B cell (primary cell): ENCODE data around the gene ZIC4. TPM values are rescaled to one million over a fixed set of nuclear protein-coding genes. Genes with fewer than 3 reads are reported as not detected.

Experiments used
- ATAC-seq: fragments of 200-7000 bp; cut with Tn5 transposase; one replicate; pipeline ENCODE4 v1.10.0; 2021; ENCODE audit warnings: low read depth, mild to moderate bottlenecking, moderate number of reproducible peaks, moderate library complexity
- CTCF ChIA-PET: fragments of 350-600 bp; sonication (Branson Sonifier 250); formaldehyde crosslinking; loops from one replicate; lab custom pipeline; 2021; ENCODE audit warnings: antibody characterized with exemption, inconsistent platforms; lab: Charles Lee
- POLR2A ChIA-PET: fragments of 350-600 bp; sonication (Branson Sonifier 250); formaldehyde crosslinking; loops from one replicate; lab custom pipeline; 2021; ENCODE audit warnings: antibody characterized with exemption; lab: Charles Lee
- DNase-seq: peaks from one replicate; pipeline ENCODE4 v3.0.0; 2013
- H2AFZ ChIP-seq: 2 replicates; pipeline ENCODE4 v1.6.1; 2012; ENCODE audit warnings: mild to moderate bottlenecking, low read depth, low read length; ENCODE audit not compliant: insufficient read depth, poor library complexity, severe bottlenecking
- H3K27ac ChIP-seq, 2 donors: 1 replicate in 1 of 2; 2 replicates in 1 of 2; pipeline ENCODE4 v1.5.1; 2012 to 2013; ENCODE audit warnings: low read length in 2 of 2, mild to moderate bottlenecking in 2 of 2, moderate library complexity in 1 of 2
- H3K27me3 ChIP-seq, 4 experiments: fragments of 200-600 bp in 1 of 4; sonication (generic) in 1 of 4; replicated peaks in 1 of 4; 1 replicate in 2 of 4; 2 replicates in 2 of 4; pipeline versions ENCODE4 v1.6.1 to v1.7.0; 2013 to 2016; ENCODE audit warnings: low read length in 3 of 4, mild to moderate bottlenecking in 2 of 4, mixed read lengths in 1 of 4, moderate library complexity in 1 of 4; ENCODE audit not compliant: insufficient read depth in 4 of 4, control insufficient read depth in 3 of 4; ENCODE audit errors: control extremely low read depth in 1 of 4
- H3K36me3 ChIP-seq, 2 experiments: replicated peaks in 1 of 2; 1 replicate in 1 of 2; 2 replicates in 1 of 2; pipeline versions ENCODE4 v1.6.1 to v1.7.1; 2013; ENCODE audit warnings: low read length in 1 of 2; ENCODE audit not compliant: insufficient read depth in 2 of 2, control insufficient read depth in 1 of 2; ENCODE audit errors: control extremely low read depth in 1 of 2, extremely low read depth in 1 of 2
- H3K4me1 ChIP-seq, 2 donors: fragments of 200-600 bp in 1 of 2; sonication (generic) in 1 of 2; 1 replicate in 1 of 2; 2 replicates in 1 of 2; pipeline versions ENCODE4 v1.5.1 to v1.6.1; 2013 to 2017; ENCODE audit warnings: low read length in 2 of 2; ENCODE audit not compliant: control insufficient read depth in 2 of 2, insufficient read depth in 2 of 2
- H3K4me2 ChIP-seq: replicated peaks from 2 replicates; pipeline ENCODE3; 2012; ENCODE audit warnings: mild to moderate bottlenecking, low read depth, low read length; ENCODE audit not compliant: poor library complexity, severe bottlenecking
- H3K4me3 ChIP-seq, 5 experiments: fragments of 200-600 bp in 1 of 5; sonication (generic) in 1 of 5; 1 replicate in 3 of 5; 2 replicates in 2 of 5; pipeline versions ENCODE4 v1.5.1 to v1.7.0; 2011 to 2016; ENCODE audit warnings: low read length in 4 of 5, mild to moderate bottlenecking in 4 of 5, low read depth in 2 of 5, control low read depth in 1 of 5, moderate library complexity in 1 of 5; ENCODE audit not compliant: insufficient read depth in 1 of 5; ENCODE audit errors: control extremely low read depth in 1 of 5, extremely low read depth in 1 of 5
- H3K79me2 ChIP-seq: fragments of 200-600 bp; sonication (generic); one replicate; pipeline ENCODE4 v1.6.0; 2016; ENCODE audit warnings: low read length; ENCODE audit not compliant: control insufficient read depth, insufficient read depth
- H3K9ac ChIP-seq: fragments of 200-600 bp; sonication (generic); 2 replicates; pipeline ENCODE4 v1.6.1; 2017; ENCODE audit warnings: mild to moderate bottlenecking, low read length, moderate library complexity
- H3K9me3 ChIP-seq, 3 donors: one replicate each; pipeline versions ENCODE4 v1.6.1 to v1.7.1; 2013; ENCODE audit warnings: low read length in 2 of 3; ENCODE audit not compliant: control insufficient read depth in 2 of 3, insufficient read depth in 1 of 3; ENCODE audit errors: control extremely low read depth in 1 of 3
- H4K20me1 ChIP-seq: 2 replicates; pipeline ENCODE4 v1.6.0; 2012; ENCODE audit warnings: mild to moderate bottlenecking, low read length; ENCODE audit not compliant: insufficient read depth, control insufficient read depth, poor library complexity, severe bottlenecking
- H3K27ac Mint-ChIP-seq: one replicate; pipeline ENCODE4 v1.8.0; 2021; ENCODE audit warnings: mixed read lengths
- H3K27me3 Mint-ChIP-seq: one replicate; pipeline ENCODE4 v1.8.0; 2021; ENCODE audit warnings: mixed read lengths
- H3K4me1 Mint-ChIP-seq: one replicate; pipeline ENCODE4 v1.8.0; 2021; ENCODE audit warnings: mixed read lengths
- H3K4me3 Mint-ChIP-seq: one replicate; pipeline ENCODE4 v1.8.0; 2021; ENCODE audit warnings: mixed read lengths
- H3K9me3 Mint-ChIP-seq: one replicate; pipeline ENCODE4 v1.8.0; 2022; ENCODE audit warnings: mixed read lengths; ENCODE audit not compliant: insufficient read depth
- CTCF ChIP-seq: fragments of 200-600 bp; IDR thresholded peaks from one replicate; pipeline ENCODE4 v1.8.0; 2022; ENCODE audit warnings: antibody characterized with exemption, mild to moderate bottlenecking
- EZH2 ChIP-seq: IDR thresholded peaks from 2 replicates; pipeline ENCODE4 v1.6.1; 2012; ENCODE audit warnings: borderline replicate concordance, low read depth, mild to moderate bottlenecking, moderate library complexity, low read length; ENCODE audit not compliant: insufficient read depth, poor library complexity, severe bottlenecking
- WGBS: methylation state at CpG from one replicate; pipeline ENCODE4 v1.1.5; 2013; ENCODE audit warnings: missing lambda C conversion rate; ENCODE audit not compliant: insufficient coverage; 5-methylcytosine and 5-hydroxymethylcytosine counted together
- intact Hi-C: fragments of 100-400 bp; cut with micrococcal nuclease; formaldehyde crosslinking; loops from one replicate; pipeline ENCODE4 v1.10.0; 2022
- polyA plus RNA-seq: library from polyadenylated mRNA; depleted of rRNA; stranded (reverse); fragments of >200 nt; gene quantifications from 2 replicates; pipeline ENCODE4 v1.2.3, GENCODE V29; 2012
- total RNA-seq, 2 donors: library from RNA; stranded (reverse); fragments of 120-200 nt in 1 of 2; gene quantifications; 1 replicate in 1 of 2; 2 replicates in 1 of 2; pipeline versions ENCODE4 v1.2.3 to v1.2.4, GENCODE V29; 2013 to 2022

ZIC4 gene
- total and polyA plus RNA-seq, 2 donors (not counting 1 experiment from before 2014, with no cell fraction given), result not detected

- no peaks in the 10 kb centered on the region for H3K36me3 ChIP-seq
- no peak overlapping the region for H3K9ac ChIP-seq
- no peaks in the 10 kb centered on the region for H3K4me1 Mint-ChIP-seq
- no peak for TF ChIP-seq EZH2
- no peak for TF ChIP-seq CTCF
- no peaks in the 10 kb centered on the region for H3K9me3 Mint-ChIP-seq
- no peak for ATAC-seq
- H3K27me3 Mint-ChIP-seq, result peaks cover 82% of the 10 kb centered on the region
- no peak for DNase-seq
- H4K20me1 ChIP-seq, result no peaks in the 10 kb centered on the region
- ChIA-PET CTCF (no interaction called here), POLR2A (no interaction called here)
- no peak overlapping the region for H3K4me3 ChIP-seq
- peaks cover 0 to 52% (median 3%) of the 10 kb centered on the region in 3 donors for H3K9me3 ChIP-seq
- H2AFZ ChIP-seq, result no peak overlapping the region
- WGBS, result 15% methylated on average over 29 of the region's 36 CpGs
- no peak overlapping the region for H3K4me2 ChIP-seq
- H3K79me2 ChIP-seq, result no peaks in the 10 kb centered on the region
- H3K27me3 ChIP-seq, result peaks cover 0 to 71% (median 38%) of the 10 kb centered on the region in 4 experiments
- H3K4me1 ChIP-seq, result no peaks in the 10 kb centered on the region
- intact Hi-C loops, result no loop called here
- no peak overlapping the region for H3K27ac Mint-ChIP-seq
- H3K27ac ChIP-seq, result no peak overlapping the region
- H3K4me3 Mint-ChIP-seq, result no peak overlapping the region
Measured at GRCh38 chr3:147387885-147388699, 18.3 kb downstream of the ZIC4 start.

GRCh38 chr3:147387291-147387884 lies 19.0 kb downstream of the ZIC4 start:
- H3K9me3 ChIP-seq, result peaks cover 0 to 47% (median 3%) of the 10 kb centered on the region in 3 donors
- Mint-ChIP-seq H3K27me3 (peaks cover 89% of the 10 kb centered on the region), H3K4me1 (no peaks in the 10 kb centered on the region), H3K4me3 (no peak overlapping the region), H3K27ac (no peak overlapping the region), H3K9me3 (no peaks in the 10 kb centered on the region)
- H3K36me3 ChIP-seq, result no peaks in the 10 kb centered on the region
- ChIA-PET POLR2A (no interaction called here), CTCF (no interaction called here)
- H2AFZ ChIP-seq, result no peak overlapping the region
- TF ChIP-seq EZH2 (no peak), CTCF (no peak)
- H3K4me3 ChIP-seq, result no peak overlapping the region
- no peaks in the 10 kb centered on the region for H4K20me1 ChIP-seq
- DNase-seq (no peak), ATAC-seq (no peak)
- H3K27me3 ChIP-seq, result peaks cover 0 to 67% (median 37%) of the 10 kb centered on the region in 4 experiments
- H3K27ac ChIP-seq, result no peak overlapping the region
- no peaks in the 10 kb centered on the region for H3K79me2 ChIP-seq
- no peaks in the 10 kb centered on the region for H3K4me1 ChIP-seq
- H3K9ac ChIP-seq, result no peak overlapping the region
- intact Hi-C loops, result no loop called here
- no peak overlapping the region for H3K4me2 ChIP-seq
- 9% methylated on average over 7 of the region's 10 CpGs for WGBS
